CD14-positive monocyte (primary cell): Measurements from ENCODE around the gene SEC14L1. TPM values are rescaled to one million over a fixed set of nuclear protein-coding genes. Genes with fewer than 3 reads are reported as not detected.

Experiments used
- DNase-seq, 3 donors: peaks; one replicate each; pipeline ENCODE4 v3.0.0-alpha.2; 2011 to 2022
- H2AFZ ChIP-seq: 2 replicates; pipeline ENCODE4 v1.6.0; 2012; ENCODE audit warnings: mild to moderate bottlenecking, low read depth, low read length, inconsistent platforms; ENCODE audit not compliant: insufficient read depth, poor library complexity, severe bottlenecking
- H3K27ac ChIP-seq, 2 donors: 1 replicate in 1 of 2; 2 replicates in 1 of 2; pipeline ENCODE4 v1.5.1; 2012 to 2013; ENCODE audit warnings: low read length in 2 of 2, control low read depth in 1 of 2, inconsistent platforms in 1 of 2, low read depth in 1 of 2, mild to moderate bottlenecking in 1 of 2
- H3K27me3 ChIP-seq, 2 donors: one replicate each; pipeline versions ENCODE4 v1.6.0 to v1.6.1; 2011 to 2013; ENCODE audit warnings: low read length in 2 of 2; ENCODE audit not compliant: control insufficient read depth in 2 of 2, insufficient read depth in 2 of 2
- H3K36me3 ChIP-seq, 2 donors: replicated peaks in 1 of 2; 1 replicate in 1 of 2; 2 replicates in 1 of 2; pipeline versions ENCODE4 v1.5.1 to v1.6.1; 2012 to 2013; ENCODE audit warnings: low read length in 2 of 2, control low read depth in 1 of 2, inconsistent platforms in 1 of 2, mild to moderate bottlenecking in 1 of 2; ENCODE audit not compliant: insufficient read depth in 2 of 2, control insufficient read depth in 1 of 2
- H3K4me1 ChIP-seq, 2 donors: 1 replicate in 1 of 2; 2 replicates in 1 of 2; pipeline versions ENCODE4 v1.5.1 to v1.6.1; 2012 to 2013; ENCODE audit warnings: low read length in 2 of 2, control low read depth in 1 of 2, inconsistent platforms in 1 of 2, mild to moderate bottlenecking in 1 of 2, moderate library complexity in 1 of 2; ENCODE audit not compliant: insufficient read depth in 2 of 2, control insufficient read depth in 1 of 2
- H3K4me2 ChIP-seq: replicated peaks from 2 replicates; pipeline ENCODE3; 2012; ENCODE audit warnings: low read length, moderate library complexity, mild to moderate bottlenecking; ENCODE audit not compliant: poor library complexity, severe bottlenecking; ENCODE audit errors: extremely low read depth
- H3K4me3 ChIP-seq, 3 experiments: fragments of 200-600 bp in 1 of 3; sonication (generic) in 1 of 3; replicated peaks in 1 of 3; 1 replicate in 2 of 3; 2 replicates in 1 of 3; pipeline ENCODE4 v1.5.1; 2011 to 2013; ENCODE audit warnings: low read length in 3 of 3, mild to moderate bottlenecking in 3 of 3, control low read depth in 2 of 3, low read depth in 2 of 3, inconsistent platforms in 1 of 3, moderate library complexity in 1 of 3
- H3K79me2 ChIP-seq: 2 replicates; pipeline ENCODE4 v1.6.0; 2012; ENCODE audit warnings: mild to moderate bottlenecking, control low read depth, inconsistent platforms, low read length, moderate library complexity; ENCODE audit not compliant: insufficient read depth
- H3K9ac ChIP-seq: 2 replicates; pipeline ENCODE4 v1.6.0; 2017; ENCODE audit warnings: low read length, mild to moderate bottlenecking; ENCODE audit not compliant: insufficient read depth, poor library complexity, severe bottlenecking
- H3K9me3 ChIP-seq, 2 donors: replicated peaks in 1 of 2; 1 replicate in 1 of 2; 2 replicates in 1 of 2; pipeline versions ENCODE4 v1.5.1 to v1.6.1; 2012 to 2013; ENCODE audit warnings: low read length in 2 of 2, control low read depth in 1 of 2; ENCODE audit not compliant: control insufficient read depth in 1 of 2, insufficient read depth in 1 of 2
- H4K20me1 ChIP-seq: 2 replicates; pipeline ENCODE4 v1.6.0; 2012; ENCODE audit warnings: mild to moderate bottlenecking, low read length, control low read depth, moderate library complexity; ENCODE audit not compliant: insufficient read depth
- H3K27ac Mint-ChIP-seq, 7 donors: one replicate each; pipeline ENCODE4 v1.8.0; 2020; ENCODE audit warnings: mild to moderate bottlenecking in 7 of 7, mixed read lengths in 7 of 7, moderate library complexity in 6 of 7, inconsistent platforms in 2 of 7
- H3K27me3 Mint-ChIP-seq, 3 donors: one replicate each; pipeline ENCODE4 v1.8.0; 2021 to 2022; ENCODE audit warnings: low read depth in 3 of 3, mild to moderate bottlenecking in 3 of 3, mixed read lengths in 3 of 3, moderate library complexity in 3 of 3, inconsistent platforms in 1 of 3
- H3K36me3 Mint-ChIP-seq, 2 donors: one replicate each; pipeline ENCODE4 v1.8.0; 2020; ENCODE audit warnings: mixed read lengths in 2 of 2, inconsistent platforms in 1 of 2, mild to moderate bottlenecking in 1 of 2
- H3K4me1 Mint-ChIP-seq: one replicate; pipeline ENCODE4 v1.8.0; 2020; ENCODE audit warnings: mild to moderate bottlenecking, mixed read lengths
- H3K4me3 Mint-ChIP-seq, 2 donors: one replicate each; pipeline ENCODE4 v1.8.0; 2020; ENCODE audit warnings: mild to moderate bottlenecking in 2 of 2, mixed read lengths in 2 of 2, moderate library complexity in 1 of 2
- H3K9me3 Mint-ChIP-seq, 7 donors: one replicate each; pipeline ENCODE4 v1.8.0; 2020 to 2022; ENCODE audit warnings: mixed read lengths in 7 of 7, mild to moderate bottlenecking in 6 of 7, moderate library complexity in 6 of 7, inconsistent platforms in 2 of 7
- CTCF ChIP-seq: fragments of 200-600 bp; IDR thresholded peaks from one replicate; pipeline ENCODE4 v1.8.0; 2022; ENCODE audit warnings: antibody characterized with exemption, mild to moderate bottlenecking
- WGBS: methylation state at CpG from one replicate; pipeline ENCODE4 v1.1.5; 2013; ENCODE audit warnings: missing lambda C conversion rate; ENCODE audit not compliant: insufficient coverage; 5-methylcytosine and 5-hydroxymethylcytosine counted together
- intact Hi-C, 2 donors: fragments of 100-400 bp; cut with micrococcal nuclease; formaldehyde crosslinking; loops; one replicate each; pipeline versions ENCODE4 v1.15.0 to v1.15.1; 2023
- polyA plus RNA-seq, 3 donors: library from polyadenylated mRNA; depleted of rRNA in 1 of 3; unstranded in 2 of 3; stranded (reverse) in 1 of 3; fragments of 300-500 nt in 2 of 3; fragments of >200 nt in 1 of 3; fragmentation: Illumina TruSeq in 2 of 3; gene quantifications; 1 replicate in 2 of 3; 2 replicates in 1 of 3; pipeline ENCODE4 v1.2.3, GENCODE V29; 2012 to 2021

SEC14L1 gene
- polyA plus RNA-seq, 3 donors, result 34.1 to 76.4 (median 43.2) TPM

- DNase-seq, result no peak
- peaks cover 98% of the 10 kb centered on the region for H3K79me2 ChIP-seq
- Mint-ChIP-seq H3K4me1 (peaks cover 50% of the 10 kb centered on the region), H3K36me3 (peaks cover 69 to 92% of the 10 kb centered on the region in 2 donors), H3K4me3 (peak overlapping the region in 1 of 2 donors; percentile 6), H3K27me3 (peaks cover 0 to 2% (median 0%) of the 10 kb centered on the region in 3 donors), H3K9me3 (no peaks in the 10 kb centered on the region), H3K27ac (peak overlapping the region in 4 of 7 donors; percentile 15 to 47 (median 22))
- peak overlapping the region in 1 of 2 donors; percentile 27 for H3K27ac ChIP-seq
- intact Hi-C loops, result no loop called here
- H3K27me3 ChIP-seq, result no peaks in the 10 kb centered on the region
- H4K20me1 ChIP-seq, result peaks cover 95% of the 10 kb centered on the region
- WGBS, result 73% methylated on average over 13 of the region's 15 CpGs
- no peak for TF ChIP-seq CTCF
- peaks cover 15 to 31% of the 10 kb centered on the region in 2 donors for H3K4me1 ChIP-seq
- H3K9me3 ChIP-seq, result no peaks in the 10 kb centered on the region
- no peak overlapping the region for H3K4me2 ChIP-seq
- H3K4me3 ChIP-seq, result no peak overlapping the region
- H3K9ac ChIP-seq, result no peak overlapping the region
- no peak overlapping the region for H2AFZ ChIP-seq
- H3K36me3 ChIP-seq, result peaks cover 55 to 88% of the 10 kb centered on the region in 2 donors
These were observed 7.5 kb downstream of the SEC14L1 start for GRCh38 chr17:77148077-77148939.

- WGBS, result 91% methylated on average over 7 of the region's 10 CpGs
- no peaks in the 10 kb centered on the region for H3K9me3 ChIP-seq
- no peak for DNase-seq
- peak overlapping the region in 6 of 7 donors; percentile 1 to 60 (median 26) for H3K27ac Mint-ChIP-seq
- H3K79me2 ChIP-seq, result peaks cover 98% of the 10 kb centered on the region
- H3K27ac ChIP-seq, result peak overlapping the region in 1 of 2 donors; percentile 27
- H3K4me2 ChIP-seq, result no peak overlapping the region
- H3K27me3 Mint-ChIP-seq, result peaks cover 0 to 2% (median 0%) of the 10 kb centered on the region in 3 donors
- H3K4me1 Mint-ChIP-seq, result peaks cover 52% of the 10 kb centered on the region
- intact Hi-C loops, result no loop called here
- H3K36me3 Mint-ChIP-seq, result peaks cover 69 to 91% of the 10 kb centered on the region in 2 donors
- TF ChIP-seq CTCF, result no peak
- no peaks in the 10 kb centered on the region for H3K9me3 Mint-ChIP-seq
- no peaks in the 10 kb centered on the region for H3K27me3 ChIP-seq
- H4K20me1 ChIP-seq, result peaks cover 96% of the 10 kb centered on the region
- H3K9ac ChIP-seq, result no peak overlapping the region
- no peak overlapping the region for H3K4me3 ChIP-seq
- H3K4me1 ChIP-seq, result peaks cover 15 to 24% of the 10 kb centered on the region in 2 donors
- peaks cover 50 to 88% of the 10 kb centered on the region in 2 donors for H3K36me3 ChIP-seq
- no peak overlapping the region for H2AFZ ChIP-seq
- H3K4me3 Mint-ChIP-seq, result no peak overlapping the region
These were observed 8.3 kb downstream of the SEC14L1 start for GRCh38 chr17:77148940-77149510.
